ENCODE data around the gene POU2F1.
A peak's percentile ranks its signal among the peaks of the same experiment; 100 is the strongest.

Gene POU2F1

DNA sequence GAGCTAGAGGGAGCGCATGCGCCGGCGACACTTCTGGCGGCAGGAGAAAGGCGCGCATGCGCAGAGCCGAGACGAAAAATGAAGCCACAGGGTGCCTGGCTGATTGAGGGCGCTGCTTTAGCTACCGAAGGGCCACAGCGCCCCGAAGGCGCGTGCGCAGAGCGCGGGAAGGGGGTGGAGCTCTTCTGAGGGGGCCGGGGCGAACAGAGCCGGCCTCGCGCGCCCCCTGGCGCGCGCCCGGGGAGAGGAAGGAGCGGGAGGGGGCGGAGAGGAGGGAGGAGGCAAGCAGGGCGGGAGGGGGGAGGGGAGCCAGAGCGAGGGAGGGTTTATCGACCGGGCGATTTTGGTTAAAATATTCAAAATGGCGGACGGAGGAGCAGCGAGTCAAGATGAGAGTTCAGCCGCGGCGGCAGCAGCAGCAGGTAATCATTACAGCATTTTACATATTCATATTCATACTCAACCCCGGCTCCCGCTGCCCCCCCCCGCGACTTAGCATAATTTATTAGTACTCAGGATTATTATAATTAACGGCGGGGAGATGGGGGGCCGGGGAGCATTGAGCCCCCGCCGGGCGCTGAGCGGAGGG, at the start of gene POU2F1:
Gene POU2F1 (plus strand): TSS at position 350 of the 589 bp plus-strand sequence. CDS start 12 bp downstream, at position 362.
- ChIA-PET CTCF (interaction anchor here (0.5 to 2.8 kb wide), 32 partner anchors 9 to 750 kb away, joined by 3 to 22 read pairs (median 4); no protein-coding TSS in a partner anchor), POLR2A (interaction anchor here (0.6 to 2.6 kb wide), 54 partner anchors 10 to 1392 kb away, joined by 3 to 30 read pairs (median 4); partner anchors contain the start of genes CREG1, POGK, STYXL2 and TADA1)
- peak within 1 kb of the TSS; percentile 86 for H3K4me3 ChIP-seq (ENCODE audit: low read depth, low read length)
- peak within 1 kb of the TSS; percentile 98 for H3K27ac ChIP-seq (ENCODE audit: extremely low read depth, low read depth, low read length)
- H3K9me3 ChIP-seq (ENCODE audit: control insufficient read depth, insufficient read depth, low read depth, low read length) = no peaks in the 10 kb centered on the region
- H3K4me1 ChIP-seq (ENCODE audit: control insufficient read depth, insufficient read depth, low read length) = peaks cover 15% of the 10 kb centered on the region
- H3K36me3 ChIP-seq (ENCODE audit: control insufficient read depth in 2 of 2, insufficient read depth in 1 of 2, low read length in 2 of 2) = no peaks in the 10 kb centered on the region
- TF ChIP-seq ZNF169 (tag by site-specific recombination; IDR thresholded peaks at IDR 0.05) (no peak), ZNF571 (tag by site-specific recombination; IDR thresholded peaks at IDR 0.05) (no peak), ZFHX2 (tag by site-specific recombination; conservative IDR thresholded peaks at IDR 0.05) (peak; percentile 13; the same call in 1 of the 2 replicates), ZNF426 (tag by site-specific recombination; IDR thresholded peaks at IDR 0.05) (no peak), GLIS1 (tag by site-specific recombination; IDR thresholded peaks at IDR 0.05) (no peak), SP3 (tag by site-specific recombination; IDR thresholded peaks at IDR 0.05) (peak; percentile 75), ZNF2 (tag by site-specific recombination; IDR thresholded peaks at IDR 0.05) (no peak), ZIC2 (tag by site-specific recombination; IDR thresholded peaks at IDR 0.05) (0 out of 2 replicates have a peak, but pooled peaks have one; percentile 18), ZNF202 (tag by site-specific recombination; IDR thresholded peaks at IDR 0.05; ENCODE audit: borderline replicate concordance) (no peak), KLF10 (tag by site-specific recombination; IDR thresholded peaks at IDR 0.05) (peak; percentile 35; the same call in 1 of the 2 replicates), ZNF624 (tag by site-specific recombination; IDR thresholded peaks at IDR 0.05) (no peak), ZNF140 (tag by site-specific recombination; IDR thresholded peaks at IDR 0.05) (no peak), EGR2 (tag by site-specific recombination; IDR thresholded peaks at IDR 0.05; ENCODE audit: low read depth) (peak; percentile 64), ZBTB8A (tag by site-specific recombination; IDR thresholded peaks at IDR 0.05) (peak; percentile 87), YY1 (tag by site-specific recombination; IDR thresholded peaks at IDR 0.05) (peak; percentile 74), ZNF558 (tag by site-specific recombination; IDR thresholded peaks at IDR 0.05) (peak; percentile 38; the same call in 1 of the 2 replicates)
- TF ChIP-seq, protein P1, sequence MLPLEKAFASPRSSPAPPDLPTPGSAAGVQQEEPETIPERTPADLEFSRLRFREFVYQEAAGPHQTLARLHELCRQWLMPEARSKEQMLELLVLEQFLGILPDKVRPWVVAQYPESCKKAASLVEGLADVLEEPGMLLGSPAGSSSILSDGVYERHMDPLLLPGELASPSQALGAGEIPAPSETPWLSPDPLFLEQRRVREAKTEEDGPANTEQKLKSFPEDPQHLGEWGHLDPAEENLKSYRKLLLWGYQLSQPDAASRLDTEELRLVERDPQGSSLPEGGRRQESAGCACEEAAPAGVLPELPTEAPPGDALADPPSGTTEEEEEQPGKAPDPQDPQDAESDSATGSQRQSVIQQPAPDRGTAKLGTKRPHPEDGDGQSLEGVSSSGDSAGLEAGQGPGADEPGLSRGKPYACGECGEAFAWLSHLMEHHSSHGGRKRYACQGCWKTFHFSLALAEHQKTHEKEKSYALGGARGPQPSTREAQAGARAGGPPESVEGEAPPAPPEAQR (tag by site-specific recombination; IDR thresholded peaks at IDR 0.05) = no peak
- TF ChIP-seq, protein P2, sequence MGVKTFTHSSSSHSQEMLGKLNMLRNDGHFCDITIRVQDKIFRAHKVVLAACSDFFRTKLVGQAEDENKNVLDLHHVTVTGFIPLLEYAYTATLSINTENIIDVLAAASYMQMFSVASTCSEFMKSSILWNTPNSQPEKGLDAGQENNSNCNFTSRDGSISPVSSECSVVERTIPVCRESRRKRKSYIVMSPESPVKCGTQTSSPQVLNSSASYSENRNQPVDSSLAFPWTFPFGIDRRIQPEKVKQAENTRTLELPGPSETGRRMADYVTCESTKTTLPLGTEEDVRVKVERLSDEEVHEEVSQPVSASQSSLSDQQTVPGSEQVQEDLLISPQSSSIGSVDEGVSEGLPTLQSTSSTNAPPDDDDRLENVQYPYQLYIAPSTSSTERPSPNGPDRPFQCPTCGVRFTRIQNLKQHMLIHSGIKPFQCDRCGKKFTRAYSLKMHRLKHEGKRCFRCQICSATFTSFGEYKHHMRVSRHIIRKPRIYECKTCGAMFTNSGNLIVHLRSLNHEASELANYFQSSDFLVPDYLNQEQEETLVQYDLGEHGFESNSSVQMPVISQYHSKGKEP (tag by site-specific recombination; IDR thresholded peaks at IDR 0.05) = 0 out of 2 replicates have a peak, but pooled peaks have one; percentile 9
- TF ChIP-seq, protein P3, sequence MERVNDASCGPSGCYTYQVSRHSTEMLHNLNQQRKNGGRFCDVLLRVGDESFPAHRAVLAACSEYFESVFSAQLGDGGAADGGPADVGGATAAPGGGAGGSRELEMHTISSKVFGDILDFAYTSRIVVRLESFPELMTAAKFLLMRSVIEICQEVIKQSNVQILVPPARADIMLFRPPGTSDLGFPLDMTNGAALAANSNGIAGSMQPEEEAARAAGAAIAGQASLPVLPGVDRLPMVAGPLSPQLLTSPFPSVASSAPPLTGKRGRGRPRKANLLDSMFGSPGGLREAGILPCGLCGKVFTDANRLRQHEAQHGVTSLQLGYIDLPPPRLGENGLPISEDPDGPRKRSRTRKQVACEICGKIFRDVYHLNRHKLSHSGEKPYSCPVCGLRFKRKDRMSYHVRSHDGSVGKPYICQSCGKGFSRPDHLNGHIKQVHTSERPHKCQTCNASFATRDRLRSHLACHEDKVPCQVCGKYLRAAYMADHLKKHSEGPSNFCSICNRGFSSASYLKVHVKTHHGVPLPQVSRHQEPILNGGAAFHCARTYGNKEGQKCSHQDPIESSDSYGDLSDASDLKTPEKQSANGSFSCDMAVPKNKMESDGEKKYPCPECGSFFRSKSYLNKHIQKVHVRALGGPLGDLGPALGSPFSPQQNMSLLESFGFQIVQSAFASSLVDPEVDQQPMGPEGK (tag by site-specific recombination; IDR thresholded peaks at IDR 0.05) = peak; percentile 91
- TF ChIP-seq, protein P4, sequence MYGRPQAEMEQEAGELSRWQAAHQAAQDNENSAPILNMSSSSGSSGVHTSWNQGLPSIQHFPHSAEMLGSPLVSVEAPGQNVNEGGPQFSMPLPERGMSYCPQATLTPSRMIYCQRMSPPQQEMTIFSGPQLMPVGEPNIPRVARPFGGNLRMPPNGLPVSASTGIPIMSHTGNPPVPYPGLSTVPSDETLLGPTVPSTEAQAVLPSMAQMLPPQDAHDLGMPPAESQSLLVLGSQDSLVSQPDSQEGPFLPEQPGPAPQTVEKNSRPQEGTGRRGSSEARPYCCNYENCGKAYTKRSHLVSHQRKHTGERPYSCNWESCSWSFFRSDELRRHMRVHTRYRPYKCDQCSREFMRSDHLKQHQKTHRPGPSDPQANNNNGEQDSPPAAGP (tag by site-specific recombination; IDR thresholded peaks at IDR 0.05) = 0 out of 2 replicates have a peak, but pooled peaks have one; percentile 8
- TF ChIP-seq, protein P5, sequence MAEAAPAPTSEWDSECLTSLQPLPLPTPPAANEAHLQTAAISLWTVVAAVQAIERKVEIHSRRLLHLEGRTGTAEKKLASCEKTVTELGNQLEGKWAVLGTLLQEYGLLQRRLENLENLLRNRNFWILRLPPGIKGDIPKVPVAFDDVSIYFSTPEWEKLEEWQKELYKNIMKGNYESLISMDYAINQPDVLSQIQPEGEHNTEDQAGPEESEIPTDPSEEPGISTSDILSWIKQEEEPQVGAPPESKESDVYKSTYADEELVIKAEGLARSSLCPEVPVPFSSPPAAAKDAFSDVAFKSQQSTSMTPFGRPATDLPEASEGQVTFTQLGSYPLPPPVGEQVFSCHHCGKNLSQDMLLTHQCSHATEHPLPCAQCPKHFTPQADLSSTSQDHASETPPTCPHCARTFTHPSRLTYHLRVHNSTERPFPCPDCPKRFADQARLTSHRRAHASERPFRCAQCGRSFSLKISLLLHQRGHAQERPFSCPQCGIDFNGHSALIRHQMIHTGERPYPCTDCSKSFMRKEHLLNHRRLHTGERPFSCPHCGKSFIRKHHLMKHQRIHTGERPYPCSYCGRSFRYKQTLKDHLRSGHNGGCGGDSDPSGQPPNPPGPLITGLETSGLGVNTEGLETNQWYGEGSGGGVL (tag by site-specific recombination; IDR thresholded peaks at IDR 0.05) = peak; percentile 94; the same call in 1 of the 2 replicates
- TF ChIP-seq, protein P6, sequence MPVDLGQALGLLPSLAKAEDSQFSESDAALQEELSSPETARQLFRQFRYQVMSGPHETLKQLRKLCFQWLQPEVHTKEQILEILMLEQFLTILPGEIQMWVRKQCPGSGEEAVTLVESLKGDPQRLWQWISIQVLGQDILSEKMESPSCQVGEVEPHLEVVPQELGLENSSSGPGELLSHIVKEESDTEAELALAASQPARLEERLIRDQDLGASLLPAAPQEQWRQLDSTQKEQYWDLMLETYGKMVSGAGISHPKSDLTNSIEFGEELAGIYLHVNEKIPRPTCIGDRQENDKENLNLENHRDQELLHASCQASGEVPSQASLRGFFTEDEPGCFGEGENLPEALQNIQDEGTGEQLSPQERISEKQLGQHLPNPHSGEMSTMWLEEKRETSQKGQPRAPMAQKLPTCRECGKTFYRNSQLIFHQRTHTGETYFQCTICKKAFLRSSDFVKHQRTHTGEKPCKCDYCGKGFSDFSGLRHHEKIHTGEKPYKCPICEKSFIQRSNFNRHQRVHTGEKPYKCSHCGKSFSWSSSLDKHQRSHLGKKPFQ (tag by site-specific recombination; IDR thresholded peaks at IDR 0.05) = no peak
- TF ChIP-seq, protein P7, sequence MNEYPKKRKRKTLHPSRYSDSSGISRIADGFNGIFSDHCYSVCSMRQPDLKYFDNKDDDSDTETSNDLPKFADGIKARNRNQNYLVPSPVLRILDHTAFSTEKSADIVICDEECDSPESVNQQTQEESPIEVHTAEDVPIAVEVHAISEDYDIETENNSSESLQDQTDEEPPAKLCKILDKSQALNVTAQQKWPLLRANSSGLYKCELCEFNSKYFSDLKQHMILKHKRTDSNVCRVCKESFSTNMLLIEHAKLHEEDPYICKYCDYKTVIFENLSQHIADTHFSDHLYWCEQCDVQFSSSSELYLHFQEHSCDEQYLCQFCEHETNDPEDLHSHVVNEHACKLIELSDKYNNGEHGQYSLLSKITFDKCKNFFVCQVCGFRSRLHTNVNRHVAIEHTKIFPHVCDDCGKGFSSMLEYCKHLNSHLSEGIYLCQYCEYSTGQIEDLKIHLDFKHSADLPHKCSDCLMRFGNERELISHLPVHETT (tag by site-specific recombination; IDR thresholded peaks at IDR 0.05) = no peak

Data from HEK293 (cell line).